ENCODE results near the gene SLC26A4.

DNA sequence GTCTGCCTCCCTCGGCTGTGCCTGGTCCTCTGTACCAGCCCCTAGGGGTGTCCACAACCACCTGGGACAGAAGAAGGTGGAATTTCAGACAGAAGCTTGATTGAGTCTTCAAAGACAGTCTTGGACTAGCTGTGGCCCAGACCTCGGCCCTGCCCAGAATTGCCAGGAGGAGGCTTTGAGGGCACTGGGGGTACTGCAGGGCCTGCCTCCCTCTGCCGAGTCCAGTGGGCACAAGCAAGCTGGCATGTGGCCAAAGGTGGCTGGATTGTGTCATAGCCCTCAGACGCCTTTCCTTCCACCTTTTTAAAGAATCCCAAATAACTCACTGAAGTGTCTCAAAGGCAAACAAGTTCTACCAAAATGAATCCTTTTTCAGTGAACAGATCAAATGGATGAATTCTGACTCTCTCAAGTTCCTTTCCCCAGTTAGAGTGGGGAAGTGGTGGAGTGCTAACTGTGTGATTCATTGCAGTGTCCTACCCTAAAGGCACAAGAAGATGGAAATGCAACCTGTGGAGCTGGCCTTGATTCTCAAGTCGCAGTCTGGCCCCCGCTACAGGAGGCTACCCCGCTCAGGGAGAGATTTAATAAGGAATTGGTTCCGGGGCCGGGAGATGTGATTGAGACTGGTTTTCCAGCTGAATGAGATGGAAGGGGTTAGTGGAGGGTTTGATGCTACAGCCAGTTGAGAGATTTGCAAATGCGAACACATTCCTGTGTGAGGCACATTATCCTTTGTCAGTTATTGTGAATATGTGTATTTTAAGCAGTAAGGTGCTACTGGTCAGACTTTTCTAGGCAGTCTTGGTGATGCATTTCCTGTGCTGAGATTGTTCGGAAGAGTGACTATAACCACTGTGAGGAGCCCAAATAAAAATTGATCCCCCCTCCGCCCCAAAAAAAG is 28.8 kb upstream of the SLC26A4 start:
- TF ChIP-seq POLR2A (IDR thresholded peaks at IDR 0.05; ENCODE audit: borderline replicate concordance, extremely low read depth, insufficient read depth, insufficient read length) (no peak), EZH2 (IDR thresholded peaks at IDR 0.05) (no peak), ELF1 (IDR thresholded peaks at IDR 0.05; ENCODE audit: borderline replicate concordance, low read depth) (no peak), ZNF274 (IDR thresholded peaks at IDR 0.05; ENCODE audit: low read depth, low read length) (no peak), EGR1 (IDR thresholded peaks at IDR 0.05; ENCODE audit: low read depth) (no peak), EZH2phosphoT487 (IDR thresholded peaks at IDR 0.05; ENCODE audit: borderline replicate concordance) (no peak), SRF (IDR thresholded peaks at IDR 0.05; ENCODE audit: low read depth) (no peak), TCF7L2 (IDR thresholded peaks at IDR 0.05; ENCODE audit: borderline replicate concordance, extremely low read depth, insufficient read depth, insufficient read length) (no peak)
- TF ChIP-seq, protein P1, sequence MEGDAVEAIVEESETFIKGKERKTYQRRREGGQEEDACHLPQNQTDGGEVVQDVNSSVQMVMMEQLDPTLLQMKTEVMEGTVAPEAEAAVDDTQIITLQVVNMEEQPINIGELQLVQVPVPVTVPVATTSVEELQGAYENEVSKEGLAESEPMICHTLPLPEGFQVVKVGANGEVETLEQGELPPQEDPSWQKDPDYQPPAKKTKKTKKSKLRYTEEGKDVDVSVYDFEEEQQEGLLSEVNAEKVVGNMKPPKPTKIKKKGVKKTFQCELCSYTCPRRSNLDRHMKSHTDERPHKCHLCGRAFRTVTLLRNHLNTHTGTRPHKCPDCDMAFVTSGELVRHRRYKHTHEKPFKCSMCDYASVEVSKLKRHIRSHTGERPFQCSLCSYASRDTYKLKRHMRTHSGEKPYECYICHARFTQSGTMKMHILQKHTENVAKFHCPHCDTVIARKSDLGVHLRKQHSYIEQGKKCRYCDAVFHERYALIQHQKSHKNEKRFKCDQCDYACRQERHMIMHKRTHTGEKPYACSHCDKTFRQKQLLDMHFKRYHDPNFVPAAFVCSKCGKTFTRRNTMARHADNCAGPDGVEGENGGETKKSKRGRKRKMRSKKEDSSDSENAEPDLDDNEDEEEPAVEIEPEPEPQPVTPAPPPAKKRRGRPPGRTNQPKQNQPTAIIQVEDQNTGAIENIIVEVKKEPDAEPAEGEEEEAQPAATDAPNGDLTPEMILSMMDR (IDR thresholded peaks at IDR 0.05 in 2 of 3, conservative IDR thresholded peaks at IDR 0.05 in 1 of 3; ENCODE audit: borderline replicate concordance in 1 of 3, insufficient read depth in 1 of 3, low read depth in 2 of 3, low read length in 2 of 3), result no peak
- TF ChIP-seq, protein P2, sequence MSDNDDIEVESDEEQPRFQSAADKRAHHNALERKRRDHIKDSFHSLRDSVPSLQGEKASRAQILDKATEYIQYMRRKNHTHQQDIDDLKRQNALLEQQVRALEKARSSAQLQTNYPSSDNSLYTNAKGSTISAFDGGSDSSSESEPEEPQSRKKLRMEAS (IDR thresholded peaks at IDR 0.05), result no peak
- TF ChIP-seq, protein P3, sequence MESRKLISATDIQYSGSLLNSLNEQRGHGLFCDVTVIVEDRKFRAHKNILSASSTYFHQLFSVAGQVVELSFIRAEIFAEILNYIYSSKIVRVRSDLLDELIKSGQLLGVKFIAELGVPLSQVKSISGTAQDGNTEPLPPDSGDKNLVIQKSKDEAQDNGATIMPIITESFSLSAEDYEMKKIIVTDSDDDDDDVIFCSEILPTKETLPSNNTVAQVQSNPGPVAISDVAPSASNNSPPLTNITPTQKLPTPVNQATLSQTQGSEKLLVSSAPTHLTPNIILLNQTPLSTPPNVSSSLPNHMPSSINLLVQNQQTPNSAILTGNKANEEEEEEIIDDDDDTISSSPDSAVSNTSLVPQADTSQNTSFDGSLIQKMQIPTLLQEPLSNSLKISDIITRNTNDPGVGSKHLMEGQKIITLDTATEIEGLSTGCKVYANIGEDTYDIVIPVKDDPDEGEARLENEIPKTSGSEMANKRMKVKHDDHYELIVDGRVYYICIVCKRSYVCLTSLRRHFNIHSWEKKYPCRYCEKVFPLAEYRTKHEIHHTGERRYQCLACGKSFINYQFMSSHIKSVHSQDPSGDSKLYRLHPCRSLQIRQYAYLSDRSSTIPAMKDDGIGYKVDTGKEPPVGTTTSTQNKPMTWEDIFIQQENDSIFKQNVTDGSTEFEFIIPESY (IDR thresholded peaks at IDR 0.05; ENCODE audit: extremely low read depth, insufficient replicate concordance, low read length), result no peak
